H9 (cell line): ENCODE measurements around the gene NEURL1B. TPM values are rescaled to one million over a fixed set of nuclear protein-coding genes. Genes with fewer than 3 reads are reported as not detected.

Experiments
- DNase-seq: peaks from one replicate; pipeline ENCODE4 v3.0.0-alpha.2; 2017
- H2AFZ ChIP-seq: one replicate; pipeline ENCODE4 v1.6.1; 2013; ENCODE audit warnings: mild to moderate bottlenecking, low read length, control low read depth, moderate library complexity
- H2AK5ac ChIP-seq: 2 replicates; pipeline ENCODE4 v1.6.1; 2013; ENCODE audit warnings: low read length, control low read depth, mixed read lengths; ENCODE audit not compliant: insufficient read length
- H2BK120ac ChIP-seq: one replicate; pipeline ENCODE4 v1.6.1; 2013; ENCODE audit warnings: low read depth, mild to moderate bottlenecking, low read length, control low read depth, inconsistent platforms; ENCODE audit not compliant: poor library complexity, severe bottlenecking
- H2BK12ac ChIP-seq: 2 replicates; pipeline ENCODE4 v1.6.1; 2013; ENCODE audit warnings: low read length, control low read depth, mixed read lengths, low read depth; ENCODE audit not compliant: insufficient read length
- H2BK15ac ChIP-seq: 2 replicates; pipeline ENCODE4 v1.6.1; 2013; ENCODE audit warnings: low read depth, low read length, control low read depth
- H2BK20ac ChIP-seq: one replicate; pipeline ENCODE4 v1.6.1; 2013; ENCODE audit warnings: low read depth, mild to moderate bottlenecking, low read length, control low read depth, inconsistent platforms; ENCODE audit not compliant: poor library complexity, severe bottlenecking
- H2BK5ac ChIP-seq: 2 replicates; pipeline ENCODE4 v1.6.1; 2013; ENCODE audit warnings: low read length, control low read depth, mixed read lengths; ENCODE audit not compliant: insufficient read length
- H3K14ac ChIP-seq: 2 replicates; pipeline ENCODE4 v1.6.1; 2013; ENCODE audit warnings: low read length, control low read depth; ENCODE audit not compliant: insufficient read depth
- H3K18ac ChIP-seq: 2 replicates; pipeline ENCODE4 v1.6.1; 2013; ENCODE audit warnings: low read depth, mild to moderate bottlenecking, mixed read lengths, low read length, control low read depth; ENCODE audit not compliant: insufficient read length
- H3K23ac ChIP-seq: 2 replicates; pipeline ENCODE4 v1.6.1; 2013; ENCODE audit warnings: low read length, control low read depth, mixed read lengths, low read depth; ENCODE audit not compliant: insufficient read length
- H3K23me2 ChIP-seq: 2 replicates; pipeline ENCODE4 v1.6.1; 2013; ENCODE audit warnings: low read depth, mild to moderate bottlenecking, mixed read lengths, low read length, control low read depth; ENCODE audit not compliant: insufficient read length, poor library complexity, severe bottlenecking
- H3K27ac ChIP-seq: 2 replicates; pipeline ENCODE4 v1.5.1; 2013; ENCODE audit warnings: low read length, control low read depth, mixed read lengths, low read depth; ENCODE audit not compliant: insufficient read length
- H3K27me3 ChIP-seq: 2 replicates; pipeline ENCODE4 v1.6.1; 2013; ENCODE audit warnings: low read length, control low read depth, inconsistent platforms; ENCODE audit not compliant: insufficient read depth
- H3K4ac ChIP-seq: 2 replicates; pipeline ENCODE4 v1.6.1; 2013; ENCODE audit warnings: low read depth, mild to moderate bottlenecking, control low read depth, inconsistent platforms, low read length, moderate library complexity
- H3K4me1 ChIP-seq: 2 replicates; pipeline ENCODE4 v1.6.1; 2013; ENCODE audit warnings: low read length, control low read depth, inconsistent platforms; ENCODE audit not compliant: insufficient read depth
- H3K4me2 ChIP-seq: 2 replicates; pipeline ENCODE4 v1.6.1; 2013; ENCODE audit warnings: low read length, control low read depth, mixed read lengths; ENCODE audit not compliant: insufficient read length, insufficient read depth
- H3K56ac ChIP-seq: 2 replicates; pipeline ENCODE4 v1.6.1; 2013; ENCODE audit warnings: low read depth, mild to moderate bottlenecking, mixed read lengths, low read length, control low read depth; ENCODE audit not compliant: insufficient read length
- H3K79me1 ChIP-seq: 2 replicates; pipeline ENCODE4 v1.6.1; 2013; ENCODE audit warnings: low read depth, mild to moderate bottlenecking, moderate library complexity, low read length, control low read depth, inconsistent platforms; ENCODE audit not compliant: insufficient read depth, poor library complexity, severe bottlenecking
- H3K79me2 ChIP-seq: 2 replicates; pipeline ENCODE4 v1.6.1; 2013; ENCODE audit warnings: low read length, control low read depth, inconsistent platforms; ENCODE audit not compliant: insufficient read depth
- H3K9ac ChIP-seq: 2 replicates; pipeline ENCODE4 v1.6.1; 2013; ENCODE audit warnings: low read length, control low read depth, mixed read lengths; ENCODE audit not compliant: insufficient read length; ENCODE audit errors: extremely low read depth
- H3K9me3 ChIP-seq: one replicate; pipeline ENCODE4 v1.6.1; 2013; ENCODE audit warnings: low read depth, low read length, inconsistent platforms; ENCODE audit not compliant: control insufficient read depth
- H3T11ph ChIP-seq: one replicate; pipeline ENCODE4 v1.6.1; 2013; ENCODE audit warnings: mild to moderate bottlenecking, low read length, control low read depth, inconsistent platforms
- H4K20me1 ChIP-seq: one replicate; pipeline ENCODE4 v1.6.1; 2013; ENCODE audit not compliant: control insufficient read depth, insufficient read length, insufficient read depth
- H4K5ac ChIP-seq: 2 replicates; pipeline ENCODE4 v1.6.1; 2013; ENCODE audit warnings: low read depth, mild to moderate bottlenecking, mixed read lengths, low read length, control low read depth; ENCODE audit not compliant: insufficient read length
- H4K8ac ChIP-seq: replicated peaks from 2 replicates; pipeline ENCODE4 v1.6.1; 2013; ENCODE audit warnings: low read length, control low read depth, mixed read lengths, low read depth; ENCODE audit not compliant: insufficient read length
- H4K91ac ChIP-seq: 2 replicates; pipeline ENCODE4 v1.6.1; 2013; ENCODE audit warnings: low read depth, mild to moderate bottlenecking, moderate library complexity, mixed read lengths, low read length, control low read depth; ENCODE audit not compliant: insufficient read length
- H3K27ac Mint-ChIP-seq, 3 experiments: 2 replicates in 2 of 3; 3 replicates in 1 of 3; pipeline ENCODE4 v1.8.0; 2020 to 2021; ENCODE audit warnings: mixed read lengths in 3 of 3, mild to moderate bottlenecking in 1 of 3, moderate library complexity in 1 of 3
- H3K27me3 Mint-ChIP-seq: 2 replicates; pipeline ENCODE4 v1.8.0; 2021; ENCODE audit warnings: low read depth, mild to moderate bottlenecking, moderate library complexity, mixed read lengths
- H3K36me3 Mint-ChIP-seq, 3 experiments: 2 replicates in 2 of 3; 3 replicates in 1 of 3; pipeline ENCODE4 v1.8.0; 2020 to 2021; ENCODE audit warnings: low read depth in 3 of 3, mixed read lengths in 3 of 3; ENCODE audit not compliant: insufficient read depth in 1 of 3
- H3K4me1 Mint-ChIP-seq, 2 experiments: 2 replicates each; pipeline ENCODE4 v1.8.0; 2020; ENCODE audit warnings: mixed read lengths in 2 of 2
- H3K4me3 Mint-ChIP-seq, 2 experiments: 2 replicates in 1 of 2; 3 replicates in 1 of 2; pipeline ENCODE4 v1.8.0; 2020 to 2021; ENCODE audit warnings: mild to moderate bottlenecking in 2 of 2, mixed read lengths in 2 of 2, moderate library complexity in 1 of 2
- H3K9me3 Mint-ChIP-seq, 2 experiments: 2 replicates in 1 of 2; 3 replicates in 1 of 2; pipeline ENCODE4 v1.8.0; 2020; ENCODE audit warnings: mild to moderate bottlenecking in 2 of 2, mixed read lengths in 2 of 2, moderate library complexity in 1 of 2
- WGBS: extraction: QIAGEN DNeasy Blood & Tissue Kit; methylation state at CpG from one replicate; pipeline ENCODE4 v1.1.7; 2013; ENCODE audit warnings: missing lambda C conversion rate, low lambda C conversion rate, mixed read lengths; ENCODE audit not compliant: insufficient read length; ENCODE audit errors: extremely low coverage; 5-methylcytosine and 5-hydroxymethylcytosine counted together
- total RNA-seq: library from RNA; stranded (reverse); gene quantifications from 2 replicates; pipeline ENCODE4 v1.2.1, GENCODE V29; 2021
- TF ChIP-seq, protein P1 (sequence below): fragments of 200-600 bp; sonication (generic); conservative IDR thresholded peaks from 3 replicates; pipeline ENCODE4 v1.8.0; 2021; ENCODE audit warnings: antibody characterized with exemption, mild to moderate bottlenecking

NEURL1B gene
- total RNA-seq, 1 experiment from 2014 or later: 3.6 TPM

DNA sequence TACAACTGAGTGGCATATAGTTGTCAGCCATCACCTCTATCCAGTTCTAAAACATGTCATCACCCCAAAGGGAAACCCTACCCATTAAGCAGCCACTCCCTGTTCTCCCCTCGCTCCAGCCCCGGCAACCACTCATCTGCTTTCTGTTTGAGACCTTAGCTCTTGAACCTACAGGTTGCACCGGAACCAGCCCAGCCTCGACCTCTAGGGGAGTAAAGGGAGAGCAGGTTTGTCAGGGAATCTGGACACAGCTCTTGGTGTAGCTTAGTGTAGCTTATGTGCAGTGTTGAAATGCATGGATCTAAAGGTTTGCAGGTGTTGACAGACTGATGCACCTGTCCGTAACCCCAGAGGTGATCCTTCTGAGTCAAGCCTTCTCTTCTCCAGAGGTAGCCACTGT lies 30.0 kb downstream of the NEURL1B start:
- Histone ChIP-seq H3K9me3 (no peaks in the 10 kb centered on the region), H2BK15ac (no peak overlapping the region), H3K79me2 (no peaks in the 10 kb centered on the region), H3K14ac (no peak overlapping the region), H4K91ac (no peak overlapping the region), H2AFZ (no peak overlapping the region), H3K79me1 (no peaks in the 10 kb centered on the region), H3K4me2 (no peak overlapping the region), H2BK120ac (no peak overlapping the region), H3K56ac (no peak overlapping the region), H2BK20ac (no peak overlapping the region), H3K4me1 (no peaks in the 10 kb centered on the region), H2BK5ac (no peak overlapping the region), H3K27ac (no peak overlapping the region), H4K5ac (no peak overlapping the region), H3K23me2 (no peaks in the 10 kb centered on the region), H3K18ac (no peak overlapping the region), H3K23ac (no peak overlapping the region), H2AK5ac (no peak overlapping the region), H3K27me3 (no peaks in the 10 kb centered on the region; the same call in 1 of the 2 replicates), H3K4ac (no peak overlapping the region), H3K9ac (no peak overlapping the region), H2BK12ac (no peak overlapping the region), H3T11ph (no peak overlapping the region), H4K20me1 (no peaks in the 10 kb centered on the region), H4K8ac (no peak overlapping the region)
- DNase-seq: no peak
- no peaks in the 10 kb centered on the region for H3K9me3 Mint-ChIP-seq
- peaks cover 0 to 4% (median 0%) of the 10 kb centered on the region in 3 experiments; a peak in 1 of 7 replicates for H3K36me3 Mint-ChIP-seq
- no CpG with 5 or more reads among the region's 5 CpGs for WGBS
- peaks cover 0 to 12% of the 10 kb centered on the region in 2 experiments; a peak in 2 of 4 replicates for H3K4me1 Mint-ChIP-seq
- H3K27me3 Mint-ChIP-seq: no peaks in the 10 kb centered on the region
- H3K4me3 Mint-ChIP-seq: no peak overlapping the region
- TF ChIP-seq, protein P1, sequence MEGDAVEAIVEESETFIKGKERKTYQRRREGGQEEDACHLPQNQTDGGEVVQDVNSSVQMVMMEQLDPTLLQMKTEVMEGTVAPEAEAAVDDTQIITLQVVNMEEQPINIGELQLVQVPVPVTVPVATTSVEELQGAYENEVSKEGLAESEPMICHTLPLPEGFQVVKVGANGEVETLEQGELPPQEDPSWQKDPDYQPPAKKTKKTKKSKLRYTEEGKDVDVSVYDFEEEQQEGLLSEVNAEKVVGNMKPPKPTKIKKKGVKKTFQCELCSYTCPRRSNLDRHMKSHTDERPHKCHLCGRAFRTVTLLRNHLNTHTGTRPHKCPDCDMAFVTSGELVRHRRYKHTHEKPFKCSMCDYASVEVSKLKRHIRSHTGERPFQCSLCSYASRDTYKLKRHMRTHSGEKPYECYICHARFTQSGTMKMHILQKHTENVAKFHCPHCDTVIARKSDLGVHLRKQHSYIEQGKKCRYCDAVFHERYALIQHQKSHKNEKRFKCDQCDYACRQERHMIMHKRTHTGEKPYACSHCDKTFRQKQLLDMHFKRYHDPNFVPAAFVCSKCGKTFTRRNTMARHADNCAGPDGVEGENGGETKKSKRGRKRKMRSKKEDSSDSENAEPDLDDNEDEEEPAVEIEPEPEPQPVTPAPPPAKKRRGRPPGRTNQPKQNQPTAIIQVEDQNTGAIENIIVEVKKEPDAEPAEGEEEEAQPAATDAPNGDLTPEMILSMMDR: no peak
- no peak overlapping the region for H3K27ac Mint-ChIP-seq
